Fibroblast of skin of right quadriceps (primary cell): ENCODE results near the gene BCR.
"Not testable (repeated sequence)": the region's sequence is repeated elsewhere in the genome, so short reads cannot be mapped to it uniquely, and the experiment has no call there.

Experiments
- DNase-seq: peaks from one replicate; pipeline ENCODE4 v3.0.0-alpha.2; 2013

BCR gene

GRCh38 chr22:23291806-23292452, 111.6 kb downstream of the BCR start:
- DNase-seq, result no peak

GRCh38 chr22:23292453-23293350, 112.4 kb downstream of the BCR start:
- DNase-seq, result no peak

GRCh38 chr22:23293720-23294119, 113.4 kb downstream of the BCR start:
- no peak for DNase-seq

GRCh38 chr22:23294221-23294620, 113.9 kb downstream of the BCR start:
- no peak for DNase-seq

GRCh38 chr22:23300476-23300875, 120.2 kb downstream of the BCR start:
- no peak for DNase-seq

GRCh38 chr22:23301591-23301990, 121.3 kb downstream of the BCR start:
- DNase-seq, result no peak

GRCh38 chr22:23302171-23303002, 122.1 kb downstream of the BCR start:
- DNase-seq, result no peak

GRCh38 chr22:23305321-23305910, 125.1 kb downstream of the BCR start:
- DNase-seq, result peak; percentile 32

- no peak for DNase-seq
Observed at GRCh38 chr22:23305922-23306374, 125.6 kb downstream of the BCR start.

GRCh38 chr22:23306438-23306921, 126.2 kb downstream of the BCR start:
- DNase-seq, result no peak

- DNase-seq, result no peak
Observed at GRCh38 chr22:23306926-23307325, 126.6 kb downstream of the BCR start.

- DNase-seq, result not testable (repeated sequence)
Observed at GRCh38 chr22:23307511-23307910, 127.2 kb downstream of the BCR start.

- not testable (repeated sequence) for DNase-seq
Observed at GRCh38 chr22:23309261-23309660, 129.0 kb downstream of the BCR start.

GRCh38 chr22:23310443-23311097, 130.3 kb downstream of the BCR start:
- DNase-seq, result not testable (repeated sequence)

- not testable (repeated sequence) for DNase-seq
Observed at GRCh38 chr22:23311635-23312420, 131.5 kb downstream of the BCR start.

GRCh38 chr22:23313791-23314567, 133.7 kb downstream of the BCR start:
- DNase-seq, result no peak

GRCh38 chr22:23315341-23315917, 135.1 kb downstream of the BCR start:
- peak; percentile 68 for DNase-seq

GRCh38 chr22:23316596-23316995, 136.3 kb downstream of the BCR start:
- DNase-seq, result not testable (repeated sequence)

- not testable (repeated sequence) for DNase-seq
Observed at GRCh38 chr22:23318316-23318715, 138.0 kb downstream of the BCR start.
